Endothelial cell of umbilical vein (primary cell): ENCODE measurements around the gene MEGF11. TPM values are rescaled to one million over a fixed set of nuclear protein-coding genes. Genes with fewer than 3 reads are reported as not detected.

Experiments used
- BruUV-seq: library from RNA; stranded (reverse); fragments of 400-500 nt; replicated peaks from 2 replicates; lab custom pipeline; 2021; lab: Mats Ljungman, UMichigan
- CTCF ChIA-PET: fragments of 300-600, 350-600 bp; sonication (Branson Sonifier 250); formaldehyde crosslinking; loops from one replicate; lab custom pipeline; 2021; ENCODE audit warnings: antibody characterized with exemption, inconsistent platforms; lab: Charles Lee
- POLR2A ChIA-PET: fragments of 300-600, 350-600 bp; sonication (Branson Sonifier 250); formaldehyde crosslinking; loops from one replicate; lab custom pipeline; 2021; ENCODE audit warnings: antibody characterized with exemption, inconsistent platforms; lab: Charles Lee
- DNase-seq: peaks from one replicate; pipeline ENCODE4 v3.0.0-alpha.2; 2011; ENCODE audit warnings: low read depth, low spot score
- FAIRE-seq: peaks from 2 replicates; lab custom pipeline; 2011; peaks lifted over from hg19 to GRCh38; lab: Jason Lieb, UNC
- H2AFZ ChIP-seq: 2 replicates; pipeline ENCODE4 v1.6.0; 2012; ENCODE audit warnings: low read depth, low read length, control low read depth, inconsistent platforms
- H3K27ac ChIP-seq: 2 replicates; pipeline ENCODE4 v1.5.1; 2011; ENCODE audit warnings: low read depth, mild to moderate bottlenecking, control low read depth, low read length, moderate library complexity; ENCODE audit not compliant: insufficient read depth
- H3K27me3 ChIP-seq, 2 experiments: 2 replicates each; pipeline versions ENCODE4 v1.6.0 to v1.6.1; 2011; ENCODE audit warnings: low read length in 2 of 2, mixed read lengths in 1 of 2; ENCODE audit not compliant: control insufficient read depth in 2 of 2, insufficient read depth in 2 of 2
- H3K36me3 ChIP-seq, 2 experiments: 2 replicates in 1 of 2; 3 replicates in 1 of 2; pipeline ENCODE4 v1.5.1; 2011; ENCODE audit warnings: low read length in 2 of 2, mild to moderate bottlenecking in 1 of 2, moderate library complexity in 1 of 2; ENCODE audit not compliant: control insufficient read depth in 2 of 2, insufficient read depth in 2 of 2; ENCODE audit errors: extremely low read depth in 1 of 2
- H3K4me1 ChIP-seq: 3 replicates; pipeline ENCODE4 v1.5.1; 2011; ENCODE audit warnings: mild to moderate bottlenecking, low read length; ENCODE audit not compliant: control insufficient read depth, insufficient read depth; ENCODE audit errors: extremely low read depth
- H3K4me2 ChIP-seq: 2 replicates; pipeline ENCODE4 v1.6.1; 2011; ENCODE audit warnings: low read length, control low read depth, mixed read lengths; ENCODE audit not compliant: insufficient read depth
- H3K4me3 ChIP-seq, 3 experiments: fragments of 200-600 bp in 1 of 3; sonication (generic), shearing (Covaris generic) in 1 of 3; replicated peaks in 1 of 3; 2 replicates each; pipeline ENCODE4 v1.5.1; 2011 to 2016; ENCODE audit warnings: control low read depth in 3 of 3, low read length in 3 of 3, mild to moderate bottlenecking in 2 of 3, inconsistent platforms in 1 of 3, low read depth in 1 of 3, moderate library complexity in 1 of 3; ENCODE audit not compliant: insufficient read depth in 1 of 3
- H3K79me2 ChIP-seq: 2 replicates; pipeline ENCODE4 v1.6.0; 2012; ENCODE audit warnings: low read length, inconsistent platforms; ENCODE audit not compliant: control insufficient read depth, insufficient read depth
- H3K9ac ChIP-seq: replicated peaks from 2 replicates; pipeline ENCODE3; 2011; ENCODE audit warnings: low read length, control low read depth; ENCODE audit not compliant: insufficient read depth; ENCODE audit errors: extremely low read depth
- H3K9me1 ChIP-seq: replicated peaks from 3 replicates; pipeline ENCODE4 v1.6.0; 2011; ENCODE audit warnings: mild to moderate bottlenecking, low read length; ENCODE audit not compliant: control insufficient read depth, insufficient read depth; ENCODE audit errors: extremely low read depth
- H3K9me3 ChIP-seq: replicated peaks from 2 replicates; pipeline ENCODE4 v1.5.1; 2012; ENCODE audit warnings: low read length, inconsistent platforms; ENCODE audit not compliant: control insufficient read depth, insufficient read depth
- H4K20me1 ChIP-seq: replicated peaks from 2 replicates; pipeline ENCODE3; 2011; ENCODE audit warnings: mild to moderate bottlenecking, low read length; ENCODE audit not compliant: control insufficient read depth, insufficient read depth; ENCODE audit errors: extremely low read depth
- CTCF ChIP-seq, 2 donors: IDR thresholded peaks; 1 replicate in 1 of 2; 2 replicates in 1 of 2; pipeline ENCODE4 v1.5.1; 2011; ENCODE audit warnings: low read length in 2 of 2, mild to moderate bottlenecking in 2 of 2, moderate library complexity in 2 of 2, control low read depth in 1 of 2, inconsistent platforms in 1 of 2, low read depth in 1 of 2; ENCODE audit not compliant: insufficient read depth in 1 of 2; ENCODE audit errors: extremely low read depth in 1 of 2
- EZH2 ChIP-seq: IDR thresholded peaks from 2 replicates; pipeline ENCODE4 v1.6.1; 2012; ENCODE audit warnings: borderline replicate concordance, low read depth, mild to moderate bottlenecking, moderate library complexity, low read length, inconsistent platforms; ENCODE audit not compliant: severe bottlenecking
- FOS ChIP-seq: IDR thresholded peaks from 2 replicates; pipeline ENCODE4 v1.6.1; 2011; ENCODE audit warnings: mild to moderate bottlenecking, low read length, moderate library complexity, borderline replicate concordance; ENCODE audit not compliant: insufficient read depth
- GATA2 ChIP-seq: IDR thresholded peaks from 2 replicates; pipeline ENCODE4 v1.7.0; 2011; ENCODE audit warnings: low read depth, mild to moderate bottlenecking, moderate library complexity, mixed read lengths, low read length; ENCODE audit not compliant: insufficient read length, insufficient read depth
- JUN ChIP-seq: IDR thresholded peaks from 2 replicates; pipeline ENCODE4 v1.6.1; 2011; ENCODE audit warnings: borderline replicate concordance, low read depth; ENCODE audit not compliant: insufficient read length, insufficient read depth
- MAX ChIP-seq: IDR thresholded peaks from 2 replicates; pipeline ENCODE4 v1.6.1; 2011; ENCODE audit not compliant: insufficient read depth, insufficient read length
- MYC ChIP-seq: IDR thresholded peaks from one replicate; pipeline ENCODE4 v1.6.1; 2011; ENCODE audit warnings: mild to moderate bottlenecking, low read depth, low read length
- POLR2A ChIP-seq: IDR thresholded peaks from 2 replicates; pipeline ENCODE4 v1.6.1; 2012; ENCODE audit warnings: low read depth, mild to moderate bottlenecking, control low read depth, low read length
- dilution Hi-C: fragments of 300-500 bp; cut with MboI; formaldehyde crosslinking; loops from one replicate; pipeline ENCODE4 v1.15.0; 2019; ENCODE audit warnings: low sequenced_read_pairs; ENCODE audit not compliant: extremely low pct_ligation_motif_present
- intact Hi-C: fragments of 100-400 bp; cut with micrococcal nuclease; formaldehyde crosslinking; loops from one replicate; pipeline ENCODE4 v1.10.0; 2022
- polyA plus RNA-seq, 4 experiments: library from polyadenylated mRNA; depleted of rRNA in 3 of 4; stranded (reverse) in 3 of 4; unstranded in 1 of 4; fragments of >200 nt; gene quantifications; 2 replicates each; pipeline versions ENCODE4 v1.2.1 to v1.2.3, GENCODE V29; 2011 to 2012; ENCODE audit warnings: missing spikeins in 1 of 4
- total RNA-seq: library from RNA; stranded (reverse); gene quantifications from 2 replicates; pipeline ENCODE4 v1.2.3, GENCODE V29; 2021

The MEGF11 gene
- total and polyA plus RNA-seq, 2 donors (not counting 3 experiments of a cell fraction or from before 2014, with no cell fraction given): not detected

- ChIA-PET CTCF (no interaction called here), POLR2A (no interaction called here)
- DNase-seq (no peak), FAIRE-seq (no peak)
- intact Hi-C loops: no loop called here
- Histone ChIP-seq H3K4me2 (no peak overlapping the region), H3K9me1 (no peaks in the 10 kb centered on the region), H3K4me3 (no peak overlapping the region), H3K4me1 (peaks cover 11% of the 10 kb centered on the region), H3K27me3 (no peaks in the 10 kb centered on the region), H4K20me1 (no peaks in the 10 kb centered on the region), H3K27ac (no peak overlapping the region), H3K79me2 (no peaks in the 10 kb centered on the region), H3K9ac (no peak overlapping the region), H3K36me3 (no peaks in the 10 kb centered on the region), H2AFZ (no peak overlapping the region), H3K9me3 (no peaks in the 10 kb centered on the region)
- no TSS peak for BruUV-seq
- dilution Hi-C loops: no loop called here
- TF ChIP-seq EZH2 (no peak), FOS (no peak), GATA2 (no peak), POLR2A (no peak)
Observed at GRCh38 chr15:65935391-65935790, 318.2 kb downstream of the MEGF11 start.

- no peaks in the 10 kb centered on the region for H3K79me2 ChIP-seq
- no peaks in the 10 kb centered on the region for H4K20me1 ChIP-seq
- no TSS peak for BruUV-seq
- ChIA-PET POLR2A (no interaction called here), CTCF (interaction anchor here (1.1 to 1.2 kb wide), 2 partner anchors 9 to 10 kb away, joined by 3 to 4 read pairs; no protein-coding TSS in a partner anchor)
- H3K9me1 ChIP-seq: no peaks in the 10 kb centered on the region
- no peaks in the 10 kb centered on the region for H3K4me1 ChIP-seq
- no peak overlapping the region for H3K9ac ChIP-seq
- no peaks in the 10 kb centered on the region for H3K9me3 ChIP-seq
- dilution Hi-C loops: no loop called here
- no peaks in the 10 kb centered on the region for H3K36me3 ChIP-seq
- no peak overlapping the region for H3K4me3 ChIP-seq
- intact Hi-C loops: no loop called here
- TF ChIP-seq POLR2A (no peak), CTCF (IDR thresholded peaks at IDR 0.05; ENCODE audit: extremely low read depth in 1 of 2, insufficient read depth in 1 of 2, low read depth in 1 of 2, low read length in 2 of 2) (no peak), MYC (no peak), EZH2 (no peak), MAX (no peak), GATA2 (no peak), JUN (no peak)
- H3K27me3 ChIP-seq: no peaks in the 10 kb centered on the region
- DNase-seq (no peak), FAIRE-seq (no peak)
- H3K4me2 ChIP-seq: no peak overlapping the region
- no peak overlapping the region for H2AFZ ChIP-seq
- H3K27ac ChIP-seq: no peak overlapping the region
Observed at GRCh38 chr15:65931221-65931620, 322.3 kb downstream of the MEGF11 start.
